ENCODE data around the gene SMC3. TPM values are rescaled to one million over a fixed set of nuclear protein-coding genes. Genes with fewer than 3 reads are reported as not detected.

Gene SMC3
- total RNA-seq, 3 donors from 2014 or later (not counting 1 experiment from before 2014, with no cell fraction given): 36.6 to 38.5 (median 37.8) TPM

- no peaks in the 10 kb centered on the region for H3K9me3 Mint-ChIP-seq
- intact Hi-C loops (cut with micrococcal nuclease): no loop called here
- no peaks in the 10 kb centered on the region for H3K27me3 ChIP-seq (ENCODE audit: control insufficient read depth, insufficient read depth, low read length)
- no peak overlapping the region for H3K27ac ChIP-seq (ENCODE audit: low read length)
- TF ChIP-seq CTCF (IDR thresholded peaks at IDR 0.05): no peak
- no peak overlapping the region for H3K27ac Mint-ChIP-seq
- no peak for DNase-seq
- H3K27me3 Mint-ChIP-seq (ENCODE audit: low read depth in 2 of 2): peaks cover 16 to 17% of the 10 kb centered on the region in 2 donors
- no peak overlapping the region for H3K4me3 Mint-ChIP-seq
- no peak overlapping the region for H3K4me3 ChIP-seq (ENCODE audit: low read length)
- no peaks in the 10 kb centered on the region for H3K4me1 Mint-ChIP-seq
- no peaks in the 10 kb centered on the region for H3K9me3 ChIP-seq (ENCODE audit: control insufficient read depth, insufficient read depth, low read length)
- ATAC-seq: no peak
- H3K4me1 ChIP-seq (ENCODE audit: control insufficient read depth, insufficient read depth, low read length): no peaks in the 10 kb centered on the region
- H3K36me3 ChIP-seq (ENCODE audit: control insufficient read depth, insufficient read depth, low read length): no peaks in the 10 kb centered on the region
- no peaks in the 10 kb centered on the region for H3K36me3 Mint-ChIP-seq
Measured at GRCh38 chr10:110628161-110628560, 60.7 kb downstream of the SMC3 start.

- H3K4me3 Mint-ChIP-seq: no peak overlapping the region
- no peaks in the 10 kb centered on the region for H3K9me3 ChIP-seq (ENCODE audit: control insufficient read depth, insufficient read depth, low read length)
- ATAC-seq (no peak), DNase-seq (no peak)
- H3K27me3 ChIP-seq (ENCODE audit: control insufficient read depth, insufficient read depth, low read length): no peaks in the 10 kb centered on the region
- H3K36me3 Mint-ChIP-seq: no peaks in the 10 kb centered on the region
- H3K4me1 Mint-ChIP-seq: no peaks in the 10 kb centered on the region
- intact Hi-C loops (cut with micrococcal nuclease): no loop called here
- WGBS (ENCODE audit: insufficient coverage): 92% methylated on average over 3 of the region's 3 CpGs
- H3K27ac ChIP-seq (ENCODE audit: low read length): no peak overlapping the region
- no peak for TF ChIP-seq CTCF (IDR thresholded peaks at IDR 0.05)
- no peak overlapping the region for H3K4me3 ChIP-seq (ENCODE audit: low read length)
- H3K36me3 ChIP-seq (ENCODE audit: control insufficient read depth, insufficient read depth, low read length): no peaks in the 10 kb centered on the region
- no peaks in the 10 kb centered on the region for H3K4me1 ChIP-seq (ENCODE audit: control insufficient read depth, insufficient read depth, low read length)
- no peaks in the 10 kb centered on the region for H3K9me3 Mint-ChIP-seq
- H3K27ac Mint-ChIP-seq: no peak overlapping the region
- peaks cover 14 to 20% of the 10 kb centered on the region in 2 donors for H3K27me3 Mint-ChIP-seq (ENCODE audit: low read depth in 2 of 2)
Measured at GRCh38 chr10:110629680-110630191, 62.2 kb downstream of the SMC3 start.

GRCh38 chr10:110631934-110632333 lies 64.4 kb downstream of the SMC3 start:
- H3K36me3 Mint-ChIP-seq: no peaks in the 10 kb centered on the region
- no peaks in the 10 kb centered on the region for H3K4me1 Mint-ChIP-seq
- H3K9me3 Mint-ChIP-seq: no peaks in the 10 kb centered on the region
- no peak for DNase-seq
- Histone ChIP-seq H3K27ac (ENCODE audit: low read length) (no peak overlapping the region), H3K36me3 (ENCODE audit: control insufficient read depth, insufficient read depth, low read length) (no peaks in the 10 kb centered on the region), H3K27me3 (ENCODE audit: control insufficient read depth, insufficient read depth, low read length) (no peaks in the 10 kb centered on the region), H3K4me3 (ENCODE audit: low read length) (no peak overlapping the region), H3K9me3 (ENCODE audit: control insufficient read depth, insufficient read depth, low read length) (no peaks in the 10 kb centered on the region), H3K4me1 (ENCODE audit: control insufficient read depth, insufficient read depth, low read length) (no peaks in the 10 kb centered on the region)
- TF ChIP-seq CTCF (IDR thresholded peaks at IDR 0.05): no peak
- no peak for ATAC-seq
- H3K27me3 Mint-ChIP-seq (ENCODE audit: low read depth in 2 of 2): peaks cover 8 to 32% of the 10 kb centered on the region in 2 donors
- intact Hi-C loops (cut with micrococcal nuclease): no loop called here
- H3K27ac Mint-ChIP-seq: no peak overlapping the region
- H3K4me3 Mint-ChIP-seq: no peak overlapping the region

- Mint-ChIP-seq H3K4me1 (no peaks in the 10 kb centered on the region), H3K36me3 (no peaks in the 10 kb centered on the region), H3K27me3 (ENCODE audit: low read depth in 2 of 2) (peaks cover 11 to 39% of the 10 kb centered on the region in 2 donors), H3K27ac (no peak overlapping the region), H3K4me3 (no peak overlapping the region), H3K9me3 (no peaks in the 10 kb centered on the region)
- Histone ChIP-seq H3K27ac (ENCODE audit: low read length) (no peak overlapping the region), H3K9me3 (ENCODE audit: control insufficient read depth, insufficient read depth, low read length) (no peaks in the 10 kb centered on the region), H3K4me1 (ENCODE audit: control insufficient read depth, insufficient read depth, low read length) (no peaks in the 10 kb centered on the region), H3K36me3 (ENCODE audit: control insufficient read depth, insufficient read depth, low read length) (no peaks in the 10 kb centered on the region), H3K27me3 (ENCODE audit: control insufficient read depth, insufficient read depth, low read length) (no peaks in the 10 kb centered on the region), H3K4me3 (ENCODE audit: low read length) (no peak overlapping the region)
- DNase-seq: no peak
- 96% methylated on average over 1 of the region's 1 CpG for WGBS (ENCODE audit: insufficient coverage)
- TF ChIP-seq CTCF (IDR thresholded peaks at IDR 0.05): no peak
- intact Hi-C loops (cut with micrococcal nuclease): no loop called here
- ATAC-seq: no peak
Measured at GRCh38 chr10:110632591-110633215, 65.2 kb downstream of the SMC3 start.

Measured in natural killer cell (primary cell).